GM19239 (cell line): ENCODE results near the gene MEI1.
A peak's percentile ranks its signal among the peaks of the same experiment; 100 is the strongest.

Source experiments
- DNase-seq: peaks from one replicate; pipeline ENCODE4 v3.0.0; 2011; ENCODE audit warnings: low spot score; ENCODE audit not compliant: insufficient read length
- FAIRE-seq: peaks from 2 replicates; lab custom pipeline; 2011; peaks lifted over from hg19 to GRCh38; lab: Jason Lieb, UNC

MEI1 gene

DNA sequence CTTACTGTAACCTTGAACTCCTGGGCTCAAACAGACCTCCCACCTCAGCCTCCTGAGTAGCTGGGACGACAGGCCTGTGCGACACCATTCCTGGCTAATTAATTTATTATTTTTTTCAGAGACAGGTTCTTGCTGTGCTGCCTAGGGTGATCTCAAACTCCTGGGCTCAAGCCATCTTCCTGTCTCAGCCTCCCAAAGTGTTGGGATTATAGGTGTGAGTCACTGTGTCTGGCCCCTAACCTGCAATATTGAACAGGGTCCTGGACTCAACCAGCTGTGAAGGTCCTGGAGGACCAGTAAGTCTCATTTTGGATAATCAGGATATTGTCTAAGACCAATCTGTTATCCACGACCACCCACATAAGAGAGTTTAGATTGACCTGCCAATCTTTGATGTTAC, 116.4 kb downstream of the MEI1 start:
- no peak for DNase-seq
- FAIRE-seq = no peak

DNA sequence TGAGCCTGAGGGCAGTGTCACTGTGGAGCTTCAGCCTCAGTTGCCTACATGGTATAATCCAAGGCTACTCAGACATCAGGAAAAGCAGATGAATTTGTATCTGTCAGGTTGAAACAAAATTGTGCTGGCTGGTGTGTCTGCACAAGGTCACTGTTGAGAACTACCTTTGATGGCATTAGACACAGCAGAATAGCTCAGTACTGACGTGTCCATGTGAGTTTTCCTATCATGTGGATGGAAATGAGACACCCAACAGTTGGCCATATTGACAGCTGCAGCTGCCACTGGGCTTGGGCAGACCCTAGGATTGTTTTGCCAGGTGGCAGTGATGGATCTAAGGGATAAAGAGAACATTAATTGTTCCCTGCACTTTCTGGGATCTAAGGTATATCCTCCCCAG, 116.9 kb downstream of the MEI1 start:
- no peak for DNase-seq
- no peak for FAIRE-seq

DNA sequence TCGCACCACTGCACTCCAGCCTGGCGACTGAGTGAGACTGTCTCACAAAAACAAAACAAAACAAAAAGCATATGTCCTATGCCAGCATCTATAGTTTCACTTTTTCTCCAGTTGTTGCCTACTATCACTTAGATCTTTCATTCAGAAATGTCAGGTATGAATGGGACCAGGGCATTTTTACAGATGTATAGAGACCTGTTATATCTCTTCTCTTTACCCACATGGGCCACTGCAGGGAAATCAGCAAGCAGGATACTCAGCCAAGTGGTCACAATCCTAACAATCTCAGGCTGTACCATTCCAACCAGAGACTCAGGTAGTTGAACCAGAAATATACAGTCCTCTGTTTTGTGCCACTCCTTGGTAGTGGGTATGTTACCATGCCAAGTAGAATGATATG, 117.6 kb downstream of the MEI1 start:
- FAIRE-seq (no peak), DNase-seq (no peak)

DNA sequence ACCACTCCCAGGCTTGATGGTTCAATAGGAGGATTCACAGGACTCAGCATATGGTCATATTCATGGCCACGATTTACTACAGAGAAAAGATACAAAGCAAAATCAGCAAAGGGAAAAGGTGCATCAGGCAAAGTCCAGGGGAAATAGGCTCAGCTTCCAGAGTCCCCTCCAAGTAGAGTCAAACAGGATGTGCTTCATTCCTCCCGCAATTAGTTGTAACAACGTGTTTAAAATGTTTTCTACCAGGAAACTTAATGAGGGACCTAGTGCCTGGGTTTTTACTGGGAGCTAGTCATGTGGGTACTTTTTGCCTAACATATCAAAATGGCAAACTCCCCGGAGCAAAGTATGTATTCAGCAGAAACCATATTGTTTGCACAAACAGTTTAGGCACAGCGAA, 118.7 kb downstream of the MEI1 start:
- no peak for DNase-seq

DNA sequence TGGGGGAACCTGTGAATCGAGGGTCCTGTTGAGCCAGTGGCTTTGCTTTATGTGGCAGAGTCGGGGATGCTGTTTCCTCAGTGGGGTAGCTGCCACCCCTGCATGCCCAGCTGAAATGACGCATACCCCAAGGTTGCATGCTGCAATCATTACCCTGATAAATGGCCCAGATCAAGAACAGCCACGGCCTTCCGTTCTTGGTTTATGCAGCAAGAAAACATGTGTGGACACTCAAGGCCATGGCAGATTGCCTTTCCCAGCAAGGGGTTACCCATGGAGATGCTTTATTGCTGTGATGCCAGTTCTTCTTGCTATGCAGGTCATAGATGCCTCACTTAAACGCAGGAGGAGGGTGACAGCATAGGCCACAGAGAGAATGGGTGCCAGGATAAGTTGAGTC, 119.3 kb downstream of the MEI1 start:
- DNase-seq = no peak
- no peak for FAIRE-seq

More for the DNA sequence above, 118.7 kb downstream of the MEI1 start:
- no peak for FAIRE-seq

DNA sequence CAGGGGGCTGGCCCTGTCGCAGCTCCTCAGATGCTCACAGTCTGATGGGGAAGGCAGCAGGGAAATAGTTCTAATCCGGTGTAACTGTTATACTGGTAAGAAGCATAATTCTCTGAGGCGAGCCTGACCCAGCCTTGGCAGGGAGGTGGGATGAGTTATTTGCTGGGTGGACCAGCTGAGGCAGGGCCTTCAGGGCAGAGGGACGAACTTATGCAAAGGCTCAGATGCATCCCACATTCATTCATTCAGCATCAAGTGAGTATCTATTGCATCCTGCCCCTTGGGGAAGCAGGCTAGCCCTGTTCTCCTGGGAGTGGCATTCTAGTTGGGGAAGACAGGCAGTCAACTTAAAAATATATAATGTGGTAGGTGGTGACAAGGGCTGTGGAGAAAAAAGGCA, 120.0 kb downstream of the MEI1 start:
- DNase-seq (no peak), FAIRE-seq (no peak)

DNA sequence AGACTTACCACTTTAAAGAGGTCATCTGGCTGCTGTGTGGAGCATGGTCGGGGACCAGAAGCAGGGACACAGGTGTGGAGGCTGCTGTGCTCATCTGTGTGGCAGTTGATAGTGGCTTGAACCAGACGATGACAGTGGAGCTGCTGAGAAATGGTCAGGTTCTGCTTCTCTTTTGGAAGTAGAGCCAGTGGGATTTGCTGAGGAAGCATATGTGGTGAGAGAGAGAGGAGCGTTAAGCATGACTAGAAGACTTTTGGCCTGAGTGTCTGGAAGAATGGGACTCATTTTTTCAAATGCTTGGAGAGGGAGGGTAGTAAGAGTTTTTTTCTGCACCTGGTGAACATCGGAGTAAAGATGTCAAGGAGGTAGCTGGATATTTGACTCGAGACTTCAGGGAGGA, 121.1 kb downstream of the MEI1 start:
- DNase-seq (no peak), FAIRE-seq (no peak)

DNA sequence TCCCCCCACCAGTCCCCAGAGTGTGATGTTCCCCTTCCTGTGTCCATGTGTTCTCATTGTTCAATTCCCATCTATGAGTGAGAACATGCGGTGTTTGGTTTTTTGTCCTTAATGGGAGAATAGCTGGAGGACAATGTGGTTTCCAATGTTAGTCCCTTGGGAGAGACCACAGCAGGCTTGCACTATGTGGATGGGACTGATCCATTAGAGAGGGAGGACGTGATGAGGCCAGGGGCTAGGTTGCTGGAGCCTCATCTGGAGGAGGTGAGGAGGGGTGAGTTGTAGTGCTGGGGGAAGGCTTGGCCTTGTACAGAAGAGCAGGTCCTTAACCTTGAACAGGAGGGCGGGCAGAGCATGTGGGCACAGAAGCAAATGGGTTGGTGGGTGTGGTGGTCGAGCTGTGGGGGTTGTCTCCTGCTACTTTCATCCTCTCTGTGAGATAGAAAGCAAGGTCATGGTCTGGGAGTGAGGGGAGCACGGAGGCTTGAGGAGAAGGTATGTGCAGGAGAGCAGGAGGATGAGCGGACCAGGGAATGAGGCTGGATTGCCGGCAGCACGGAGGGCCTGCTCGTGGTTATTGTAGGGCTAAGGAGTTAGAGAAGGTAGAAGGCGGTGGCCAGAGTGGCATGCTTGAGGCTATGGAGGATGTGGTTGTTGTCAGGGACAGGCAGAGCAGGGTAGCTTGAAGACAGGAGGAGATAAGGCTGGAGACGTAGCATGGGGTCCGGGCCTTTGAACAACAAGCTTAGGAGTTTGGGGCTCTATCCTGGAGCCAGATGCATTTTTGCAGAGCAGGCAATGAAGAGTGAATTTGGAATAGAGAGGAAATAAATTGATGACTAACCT, 122.4 kb downstream of the MEI1 start:
- no peak for FAIRE-seq
- no peak for DNase-seq

DNA sequence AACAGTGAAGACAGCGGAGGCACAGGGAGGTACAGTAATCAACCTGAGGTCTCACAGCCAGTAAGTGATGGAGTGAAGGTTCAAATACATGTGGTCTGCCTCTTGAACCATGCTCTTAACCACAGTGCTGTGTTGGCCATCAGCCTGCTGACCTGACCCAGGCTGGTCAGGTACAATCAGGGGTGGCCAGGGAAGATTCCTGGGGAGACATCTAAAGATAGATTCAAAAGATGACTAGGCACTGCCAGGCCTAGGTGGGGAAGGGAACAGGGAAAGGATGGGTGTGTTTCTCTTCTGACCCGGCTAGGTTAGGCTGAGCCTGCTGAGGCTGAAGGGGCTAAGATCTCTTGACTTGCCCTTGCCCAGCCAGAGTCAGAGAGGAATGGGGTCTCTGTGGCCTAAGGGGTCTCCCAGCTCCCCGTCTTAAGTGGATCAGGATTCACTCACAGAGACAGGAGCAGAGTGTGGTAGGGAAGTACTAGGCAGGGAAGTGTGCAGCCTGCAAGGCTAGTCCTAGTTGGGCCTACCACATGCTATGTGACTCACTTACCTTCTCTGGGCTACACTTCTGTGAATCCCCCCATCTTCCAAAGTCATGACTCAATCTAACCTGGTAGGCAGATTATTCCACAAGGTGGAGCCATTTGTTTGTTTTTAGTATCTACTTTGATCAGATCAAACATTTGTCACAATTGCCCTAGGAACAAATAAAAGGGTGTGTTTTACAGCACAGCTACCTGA, 123.2 kb downstream of the MEI1 start:
- DNase-seq (peak; percentile 30), FAIRE-seq (no peak)

DNA sequence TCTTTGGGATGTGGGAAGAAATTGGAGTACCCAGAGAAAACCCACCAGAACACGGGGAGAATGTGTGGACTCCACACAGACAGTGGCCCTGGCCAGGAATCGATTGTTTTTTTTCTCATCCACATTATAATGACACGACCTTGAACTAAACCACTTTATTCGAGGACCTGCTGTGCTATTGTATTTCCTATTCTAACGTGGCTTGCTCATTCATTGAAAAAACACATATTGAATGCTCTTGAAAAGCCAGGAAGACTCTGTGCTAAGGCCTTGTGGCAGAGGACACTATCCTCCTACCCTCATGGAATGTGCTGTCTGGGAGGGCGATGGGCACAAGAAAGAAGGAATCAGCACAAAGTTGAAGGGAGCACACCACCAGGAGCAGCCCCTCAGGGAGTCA, 124.5 kb downstream of the MEI1 start:
- FAIRE-seq (no peak), DNase-seq (no peak)

DNA sequence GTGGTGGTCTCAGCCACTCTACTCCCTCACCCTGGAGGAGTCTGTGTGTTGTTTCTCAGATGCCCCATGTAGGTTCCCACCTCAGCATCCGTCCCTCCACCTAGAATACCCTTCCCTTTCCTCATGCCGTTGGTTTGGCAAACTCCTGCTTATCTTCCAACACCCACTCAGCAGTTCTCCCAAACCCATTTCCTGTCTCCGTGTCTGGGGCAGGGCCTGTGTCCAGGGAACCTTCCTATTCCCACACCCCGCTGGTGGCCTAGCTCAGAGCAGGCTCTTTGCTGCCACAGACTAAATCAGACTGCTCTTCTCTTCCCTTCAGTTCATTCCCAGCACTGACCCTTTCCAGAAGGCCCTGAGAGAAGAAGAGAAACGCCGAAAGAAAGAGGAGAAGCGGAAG, 126.1 kb downstream of the MEI1 start:
- FAIRE-seq = no peak
- no peak for DNase-seq

DNA sequence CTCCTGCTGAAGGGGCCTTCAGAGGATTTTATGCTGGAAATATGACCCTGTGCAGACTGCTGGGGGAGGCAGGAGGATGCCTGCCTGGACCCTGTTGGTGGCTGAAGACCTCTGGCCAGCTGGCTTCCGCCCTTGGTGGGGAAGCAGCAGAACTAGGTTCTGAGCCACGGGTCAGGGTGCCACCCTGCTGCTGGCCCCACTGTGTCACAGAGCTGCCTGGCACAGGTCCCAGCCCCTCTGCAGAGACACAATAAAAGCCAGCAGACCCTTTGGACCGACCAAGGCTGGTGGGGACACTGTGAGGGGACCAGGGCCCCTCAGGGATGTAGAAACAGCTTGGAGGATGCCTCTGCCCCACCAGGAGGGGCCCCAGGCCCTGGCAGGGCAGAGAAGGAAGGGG, 126.7 kb downstream of the MEI1 start:
- FAIRE-seq (no peak), DNase-seq (no peak)

DNA sequence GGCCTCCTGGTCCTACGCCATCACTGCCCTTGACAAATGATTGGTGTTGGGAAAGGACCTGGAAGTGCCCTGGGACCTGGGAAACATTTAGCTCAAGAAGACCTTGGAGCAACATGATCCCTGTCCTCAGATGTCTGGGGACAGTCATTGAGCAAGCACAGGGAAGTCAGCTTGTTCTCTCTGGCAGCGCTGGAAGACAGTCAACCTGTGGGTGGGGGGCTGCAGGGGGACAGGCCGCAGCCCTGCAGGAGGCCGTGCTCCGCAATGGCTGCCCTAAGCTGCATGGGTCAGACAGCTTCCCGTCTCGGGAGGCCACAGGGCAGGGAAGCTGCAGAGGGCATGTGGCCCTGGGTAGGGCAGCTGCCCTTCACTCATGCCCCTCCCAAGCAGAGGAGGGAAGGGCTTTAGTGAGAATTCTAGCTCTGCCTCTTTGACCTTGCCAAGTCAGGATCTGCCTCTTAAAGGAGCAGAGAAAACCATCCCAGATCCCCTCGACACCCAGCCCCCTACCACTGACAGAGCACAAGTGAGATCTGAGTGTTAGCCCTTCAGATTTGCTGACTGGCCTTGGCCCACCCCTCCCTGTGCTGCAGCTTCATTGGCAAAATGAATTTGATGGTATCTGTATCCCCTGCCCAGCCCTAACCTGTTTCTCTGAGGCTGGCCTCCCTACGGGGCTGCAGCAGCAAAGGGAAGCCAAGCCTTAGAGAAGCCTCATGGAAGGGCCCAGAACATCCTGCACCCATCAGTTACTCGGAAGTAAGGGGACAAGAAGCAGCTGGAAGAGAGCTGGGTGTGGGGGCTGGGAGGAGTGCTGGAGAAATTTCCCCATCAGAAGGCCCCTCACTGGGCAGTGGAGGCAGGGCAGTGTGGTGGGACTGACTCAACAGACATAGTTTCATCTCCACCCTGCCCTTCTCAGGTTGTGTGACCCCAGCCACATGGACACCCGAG, 127.4 kb downstream of the MEI1 start:
- no peak for DNase-seq
- FAIRE-seq = no peak

DNA sequence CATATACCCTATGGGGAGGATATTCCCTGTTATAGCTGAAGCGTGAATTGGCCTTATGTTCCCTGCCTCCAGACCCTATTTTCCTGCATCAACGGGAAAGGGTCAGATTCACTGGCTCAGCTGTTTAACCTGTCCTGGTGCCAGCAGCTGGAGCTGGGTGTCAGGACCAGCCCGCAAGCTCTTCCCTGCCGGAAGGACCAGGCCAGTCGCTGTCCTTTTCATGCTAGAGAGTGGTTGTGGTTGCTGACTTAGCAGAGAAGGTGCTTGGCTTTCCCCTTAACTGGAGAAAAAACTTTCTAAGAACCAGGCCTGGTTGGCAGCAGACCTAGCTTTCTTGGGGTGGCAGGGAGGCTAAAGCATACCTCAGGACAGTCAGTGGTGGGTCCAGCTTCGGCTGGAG, 128.4 kb downstream of the MEI1 start:
- DNase-seq (no peak), FAIRE-seq (no peak)

DNA sequence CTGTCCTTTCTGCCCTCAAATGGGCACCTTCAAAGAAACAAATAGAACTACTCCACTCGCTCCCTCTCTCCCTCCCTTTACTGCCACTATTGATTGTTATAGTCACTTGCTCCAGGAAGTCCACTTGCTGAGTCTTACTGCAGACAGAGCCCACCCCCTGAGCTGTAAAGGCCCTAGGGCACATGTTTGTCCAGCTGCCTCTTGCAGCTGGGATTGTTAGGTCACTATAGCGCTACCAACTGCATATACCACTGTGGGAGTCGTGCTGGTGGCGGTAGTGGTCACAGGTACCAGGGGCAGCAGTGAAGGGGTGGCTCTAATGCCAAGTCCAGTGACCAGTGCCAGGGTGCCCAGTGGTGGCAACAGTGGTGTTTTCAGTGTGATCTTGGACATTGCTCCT, 129.2 kb downstream of the MEI1 start:
- FAIRE-seq (no peak), DNase-seq (no peak)

DNA sequence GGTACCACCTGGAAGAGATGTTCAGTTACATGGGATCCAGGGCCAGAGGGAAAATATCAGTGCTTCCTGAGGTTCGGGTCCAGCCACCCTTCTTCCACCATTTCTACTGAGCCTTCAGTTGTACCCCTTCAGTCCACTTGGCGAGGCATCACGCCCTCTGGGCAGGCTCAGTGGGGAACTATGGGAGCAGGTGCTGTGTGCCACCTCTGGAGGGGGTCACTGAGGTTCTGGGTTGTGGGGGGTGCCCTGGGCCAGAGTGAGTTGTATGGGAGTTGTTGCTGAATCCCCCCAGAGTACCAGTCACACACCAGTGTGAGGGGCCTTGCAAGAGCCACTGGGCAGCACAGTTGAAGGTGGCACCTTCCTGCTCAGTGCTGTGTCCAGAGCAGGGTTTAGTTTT, 130.9 kb downstream of the MEI1 start:
- no peak for FAIRE-seq
- DNase-seq = no peak

DNA sequence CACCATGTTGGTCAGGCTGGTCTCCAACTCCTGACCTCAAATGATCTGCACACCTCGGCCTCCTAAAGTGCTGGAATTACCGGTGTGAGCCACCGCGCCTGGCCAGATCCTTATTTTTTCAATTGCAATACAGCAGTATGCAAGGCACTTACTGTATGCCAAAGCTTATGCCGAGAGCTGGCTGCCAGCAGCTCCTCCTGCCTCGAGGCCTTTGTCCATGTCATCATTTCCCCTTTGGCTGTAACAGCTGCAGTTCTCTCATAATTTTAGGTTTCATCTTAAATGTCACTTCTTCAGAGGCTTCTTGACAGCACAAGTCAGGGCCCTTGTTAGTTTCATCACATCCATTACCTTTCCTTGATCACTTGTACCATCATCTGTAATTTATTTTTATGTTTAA, 132.1 kb downstream of the MEI1 start:
- no peak for DNase-seq
- FAIRE-seq = peak; percentile 78

DNA sequence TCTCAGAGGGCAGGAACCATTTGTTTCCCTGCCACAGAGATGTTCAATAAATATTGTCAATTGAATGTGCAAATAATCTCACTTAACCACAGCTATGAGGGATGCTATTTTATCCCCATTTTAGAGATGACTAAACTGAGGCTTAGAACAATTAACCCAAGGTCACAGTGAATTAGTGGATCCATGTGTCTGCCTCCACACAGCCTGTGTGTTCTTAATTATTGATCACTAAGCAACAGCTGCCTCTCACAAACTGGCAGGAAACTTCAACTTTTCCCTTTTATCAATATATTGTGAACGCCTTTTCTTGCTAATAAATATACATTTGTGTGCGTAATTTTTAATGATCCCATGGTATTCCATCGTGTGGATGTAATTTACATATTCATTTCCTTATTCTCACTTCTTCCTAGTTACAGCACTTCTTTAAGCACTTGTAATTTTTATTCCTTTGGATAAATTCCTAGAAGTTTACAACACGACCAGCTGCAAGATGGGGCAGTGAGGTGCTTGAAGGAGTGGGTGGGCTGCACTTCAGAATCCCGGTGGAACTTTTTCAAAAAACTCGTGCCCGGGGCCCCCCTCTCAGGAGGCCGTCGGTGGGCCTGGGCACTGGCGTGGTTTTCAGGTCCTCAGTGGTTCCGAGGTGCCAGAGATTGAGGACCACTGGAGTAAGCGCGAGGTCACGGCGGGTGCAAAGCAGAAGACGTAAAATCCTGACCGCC, 132.7 kb downstream of the MEI1 start:
- FAIRE-seq (peak; percentile 84), DNase-seq (no peak)

DNA sequence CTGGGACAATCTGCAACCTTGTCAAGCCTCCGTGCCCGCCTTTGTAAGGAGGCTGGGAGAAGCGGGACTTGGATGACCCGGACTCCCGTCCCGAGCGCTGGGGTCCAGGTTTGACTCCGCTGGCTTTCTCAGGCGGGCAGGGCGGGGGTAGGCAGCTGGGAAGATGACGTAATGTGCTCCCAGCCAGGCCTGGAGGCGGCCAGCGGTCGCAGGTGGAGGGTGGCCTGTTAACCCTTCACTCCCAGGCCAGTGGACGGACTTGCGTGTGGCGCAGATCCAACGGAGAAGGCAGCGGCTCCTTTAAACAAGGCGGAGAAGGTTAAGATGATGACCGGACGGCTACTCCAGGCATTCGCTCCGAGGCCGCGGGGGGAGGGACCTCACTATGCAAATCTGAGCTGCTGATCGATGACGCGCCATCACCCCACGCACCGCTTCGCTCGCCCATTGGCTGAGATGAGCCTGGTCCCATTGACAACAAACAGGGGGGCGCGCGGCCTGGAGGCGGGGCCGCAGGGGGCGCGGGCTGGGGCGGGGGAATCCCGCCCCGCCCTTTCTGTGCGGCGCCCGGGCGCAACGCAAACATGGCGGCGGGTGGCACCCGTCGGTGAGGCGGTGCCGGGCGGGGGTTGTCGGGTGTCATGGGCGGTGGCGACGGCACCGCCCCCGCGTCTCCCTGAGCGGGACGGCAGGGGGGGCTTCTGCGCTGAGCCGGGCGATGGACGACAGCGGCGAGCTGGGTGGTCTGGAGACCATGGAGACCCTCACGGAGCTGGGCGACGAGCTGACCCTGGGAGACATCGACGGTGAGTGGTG, 133.5 kb downstream of the MEI1 start, which contains the start of gene SREBF2:
SREBF2 (plus strand) TSS at position 553 of the 816 bp plus-strand sequence; CDS start at position 719, 166 bp downstream.
- FAIRE-seq = peak; percentile 99
- DNase-seq = peak; percentile 92
